Measurements from ENCODE around the gene HSPA1B.
"Not testable (repeated sequence)": the region's sequence is repeated elsewhere in the genome, so short reads cannot be mapped to it uniquely, and the experiment has no call there.

HSPA1B gene

DNA sequence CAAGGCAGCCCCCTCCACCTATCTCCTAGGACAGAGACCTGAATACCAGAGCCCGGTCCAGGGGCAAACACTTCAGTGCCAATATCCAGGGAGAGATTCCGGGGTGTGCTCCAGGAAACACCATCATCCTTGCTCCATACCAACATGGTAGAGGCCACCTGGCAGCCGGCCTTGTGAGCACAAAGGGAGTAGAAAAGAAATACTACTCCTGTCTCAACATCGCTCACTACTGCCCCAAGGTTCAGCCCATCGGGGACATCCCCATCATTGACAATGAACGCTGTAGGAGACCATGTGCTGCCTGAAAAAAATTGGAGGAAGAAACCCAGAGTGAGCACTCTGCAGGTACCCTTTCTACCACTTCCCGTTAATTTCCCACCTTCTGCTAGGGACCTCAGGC lies 33.6 kb downstream of the HSPA1B start:
- no peak for DNase-seq

DNA sequence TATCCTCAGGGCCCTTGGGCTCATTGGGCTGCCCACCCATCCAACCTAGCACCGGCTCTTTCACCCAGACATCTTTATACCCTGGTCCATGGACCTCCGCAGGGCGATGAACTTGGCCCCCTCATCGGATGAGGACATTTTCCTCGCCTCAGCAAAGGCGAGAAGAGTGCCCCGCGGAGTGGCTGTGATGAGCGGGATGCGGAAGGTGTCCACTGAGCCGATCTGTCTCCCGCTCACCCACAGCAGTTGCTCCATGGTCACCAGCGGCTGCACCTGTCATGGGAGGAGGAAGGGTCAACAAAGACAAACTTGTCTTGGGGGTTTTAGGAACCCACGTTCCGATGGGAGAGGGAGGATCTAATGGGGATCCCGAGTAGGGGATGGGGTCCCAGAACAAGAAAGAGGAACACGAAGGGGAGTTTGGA lies 34.4 kb downstream of the HSPA1B start:
- DNase-seq, result no peak

DNA sequence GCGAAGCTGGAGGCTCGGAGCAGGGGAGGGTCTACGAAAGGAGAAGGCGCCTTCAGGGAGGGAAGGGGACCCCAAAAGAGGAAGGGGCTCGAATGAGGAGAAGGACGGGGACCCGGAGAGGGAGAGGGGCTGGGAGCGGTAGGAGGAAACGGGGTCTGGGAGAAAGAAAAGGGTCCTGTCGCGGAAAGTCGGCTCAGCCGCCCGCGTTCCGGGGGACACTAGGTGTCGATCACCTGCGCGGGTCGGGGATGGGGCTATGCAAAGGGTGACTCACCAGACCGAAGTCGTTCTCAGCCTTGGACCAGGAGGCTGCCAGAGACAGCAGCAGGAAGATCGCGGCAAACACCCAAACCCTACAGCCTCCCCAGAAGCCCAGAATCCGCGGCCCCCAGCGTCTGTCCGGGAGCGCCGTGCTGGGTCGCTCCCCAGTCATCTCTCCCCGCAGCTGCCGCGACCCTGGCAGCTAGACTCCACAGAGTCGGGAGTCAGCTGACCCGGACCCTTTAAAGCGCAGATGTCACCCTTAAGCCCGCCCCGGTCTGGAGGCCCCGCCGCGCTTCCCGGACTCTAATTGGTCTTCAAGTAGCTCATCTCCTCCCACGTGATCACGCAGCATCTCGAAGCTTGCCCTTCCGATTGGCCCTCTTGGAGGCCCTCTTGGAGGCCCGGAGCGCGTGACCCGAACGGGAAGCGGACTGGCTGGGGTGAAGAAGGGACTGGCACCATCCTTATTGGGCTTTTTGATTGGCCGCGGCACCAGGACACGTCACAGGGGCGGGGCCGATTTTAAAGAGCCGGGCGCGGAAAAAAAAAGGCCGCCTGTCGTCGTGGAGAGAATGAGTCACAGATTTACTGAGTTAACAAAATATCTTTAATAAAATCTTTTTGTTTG lies 35.1 kb downstream of the HSPA1B start, which contains the start of gene NEU1:
NEU1 (minus strand) TSS at position 478 of the 892 bp plus-strand sequence; CDS start at position 433, 45 bp downstream.
- DNase-seq, result peak; percentile 99

DNA sequence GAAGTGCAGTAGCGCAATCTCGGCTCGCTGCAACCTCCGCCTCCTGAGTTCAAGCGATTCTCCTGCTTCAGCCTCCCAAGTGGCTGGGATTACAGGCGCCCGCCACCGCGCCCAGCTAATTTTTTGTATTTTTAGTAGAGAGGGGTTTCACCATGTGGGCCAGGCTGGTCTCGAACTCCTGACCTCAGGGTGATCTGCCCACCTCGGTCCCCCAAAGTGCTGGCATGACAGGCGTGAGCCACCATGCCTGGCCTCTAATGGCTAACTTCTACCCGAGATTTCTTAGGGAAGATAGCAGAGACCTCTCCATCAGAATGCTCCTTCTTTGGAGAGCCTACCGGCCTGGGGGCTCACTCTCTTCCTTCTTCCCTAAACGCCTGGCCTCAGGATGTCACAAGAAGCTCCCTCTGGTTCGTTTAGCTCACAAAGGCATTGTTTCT lies 36.6 kb downstream of the HSPA1B start:
- DNase-seq, result not testable (repeated sequence)

DNA sequence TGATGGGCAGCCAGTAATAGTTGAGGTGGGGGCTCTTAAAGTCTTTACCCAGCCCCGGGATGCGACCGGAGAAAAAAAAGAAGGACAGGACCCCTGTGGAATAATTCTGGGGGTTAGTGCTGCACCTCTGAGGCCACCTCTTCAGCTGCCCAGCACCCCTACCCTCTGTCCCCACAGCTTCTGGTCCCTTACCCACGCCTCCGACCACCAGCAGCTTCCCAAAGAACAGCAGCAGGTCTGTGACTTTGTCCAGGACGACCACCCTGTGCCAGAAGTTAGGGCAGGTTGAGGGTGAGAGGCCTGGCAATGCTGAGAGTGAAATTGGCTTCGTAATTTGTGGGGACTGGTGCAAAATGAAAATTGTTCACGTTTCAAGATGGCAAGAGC lies 37.3 kb downstream of the HSPA1B start:
- DNase-seq, result no peak

DNA sequence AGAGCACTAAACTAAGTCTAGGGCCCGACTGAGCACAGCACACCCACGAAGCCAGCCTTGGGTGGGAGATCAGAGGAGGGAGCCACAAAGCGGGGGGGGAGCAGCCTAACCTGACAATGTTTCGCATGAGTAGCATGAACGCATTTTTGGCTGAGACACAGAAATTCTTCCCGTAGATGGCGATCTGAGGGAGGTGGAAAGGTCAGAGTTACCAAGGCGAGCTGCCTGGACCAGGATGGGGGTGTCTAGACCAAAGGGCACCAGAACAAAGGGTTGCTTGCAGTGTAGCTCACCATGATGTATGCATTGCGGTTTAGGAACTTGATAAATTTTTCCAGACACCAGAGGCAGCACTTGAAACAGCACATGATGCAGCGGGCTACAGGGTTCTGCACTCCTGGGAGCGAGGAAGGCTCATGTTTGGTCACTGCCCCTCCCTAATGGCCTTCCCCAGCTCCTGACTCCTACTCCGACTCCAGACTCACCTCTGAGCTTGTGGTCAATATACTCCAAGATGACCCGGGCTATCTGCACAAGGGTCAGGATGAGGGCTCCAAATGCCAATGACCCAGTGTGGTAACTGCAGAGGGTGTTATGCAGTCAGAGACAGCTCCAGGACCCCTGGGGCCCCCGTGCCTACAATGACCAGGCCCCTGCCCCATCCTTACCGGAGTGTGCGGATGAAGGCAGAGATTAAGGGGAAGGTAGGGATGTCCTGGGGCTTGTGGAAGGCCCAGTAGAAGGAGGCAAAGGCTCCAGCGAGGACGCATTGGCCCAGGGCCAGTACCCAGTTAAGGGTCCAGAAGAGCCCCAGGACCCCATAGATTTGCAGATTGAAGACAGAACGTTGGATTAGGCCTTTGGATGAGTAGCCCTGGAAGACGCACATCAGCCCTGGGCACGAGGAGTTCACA lies 37.9 kb downstream of the HSPA1B start:
- no peak for DNase-seq

DNA sequence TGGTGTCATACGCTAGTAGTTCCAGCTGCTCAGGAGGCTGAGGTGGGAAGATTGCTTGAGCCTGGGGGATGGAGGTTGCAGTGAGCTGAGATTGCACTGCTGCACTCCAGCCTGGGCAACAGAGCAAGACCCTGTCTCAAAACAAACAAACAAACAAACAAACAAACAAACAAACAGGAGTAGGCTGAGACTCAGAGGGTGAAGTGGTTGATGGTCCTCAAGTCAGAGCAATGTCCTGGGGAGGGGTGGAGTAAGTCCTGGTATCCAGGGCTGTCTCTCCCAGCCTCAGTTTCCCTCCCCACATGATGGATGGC lies 41.1 kb downstream of the HSPA1B start:
- not testable (repeated sequence) for DNase-seq

DNA sequence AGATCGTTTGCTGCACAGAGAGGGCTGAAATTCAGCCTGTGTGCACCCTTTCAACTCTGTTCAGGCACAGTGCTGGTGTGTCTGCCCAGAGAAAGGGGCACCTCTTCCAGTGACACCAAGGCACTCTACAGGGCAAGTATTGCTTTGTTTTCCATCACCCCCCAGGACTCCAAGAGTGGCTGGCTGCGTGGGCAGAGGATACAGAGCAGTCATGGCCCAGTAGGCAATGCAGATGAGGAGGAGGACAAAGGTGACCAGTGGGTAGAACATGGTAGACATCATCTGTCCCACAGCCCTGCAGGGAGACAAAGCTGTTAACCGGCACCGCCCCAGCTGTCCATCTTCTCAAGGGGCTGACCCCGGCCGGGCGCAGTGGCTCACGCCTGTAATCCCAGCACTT lies 41.8 kb downstream of the HSPA1B start:
- DNase-seq, result no peak

DNA sequence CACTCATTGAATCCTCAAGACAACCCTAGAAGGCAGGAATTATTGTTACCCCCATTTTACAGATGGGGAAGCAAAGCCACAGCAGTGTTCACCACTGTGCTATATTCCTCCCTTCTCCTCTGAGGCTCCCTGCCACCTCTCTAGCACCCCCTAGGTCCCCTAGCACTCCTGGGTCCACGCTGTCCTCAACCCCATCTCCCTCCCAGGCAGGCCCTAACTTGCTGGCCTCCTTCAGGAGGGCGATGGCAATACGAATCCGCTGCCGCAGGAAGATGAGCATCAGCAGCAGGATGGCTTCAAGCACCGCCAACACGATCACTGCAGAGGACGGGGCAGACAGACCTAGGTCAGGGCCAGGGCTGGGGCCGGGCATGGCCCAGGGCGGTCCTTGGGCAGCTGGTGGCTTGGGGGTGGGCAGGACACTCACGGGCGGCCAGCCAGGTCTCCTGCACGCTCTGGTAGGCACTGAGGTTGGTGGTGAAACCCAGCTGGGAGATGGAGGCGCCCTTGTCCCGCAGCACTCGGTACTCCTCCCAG lies 42.9 kb downstream of the HSPA1B start:
- no peak for DNase-seq

DNA sequence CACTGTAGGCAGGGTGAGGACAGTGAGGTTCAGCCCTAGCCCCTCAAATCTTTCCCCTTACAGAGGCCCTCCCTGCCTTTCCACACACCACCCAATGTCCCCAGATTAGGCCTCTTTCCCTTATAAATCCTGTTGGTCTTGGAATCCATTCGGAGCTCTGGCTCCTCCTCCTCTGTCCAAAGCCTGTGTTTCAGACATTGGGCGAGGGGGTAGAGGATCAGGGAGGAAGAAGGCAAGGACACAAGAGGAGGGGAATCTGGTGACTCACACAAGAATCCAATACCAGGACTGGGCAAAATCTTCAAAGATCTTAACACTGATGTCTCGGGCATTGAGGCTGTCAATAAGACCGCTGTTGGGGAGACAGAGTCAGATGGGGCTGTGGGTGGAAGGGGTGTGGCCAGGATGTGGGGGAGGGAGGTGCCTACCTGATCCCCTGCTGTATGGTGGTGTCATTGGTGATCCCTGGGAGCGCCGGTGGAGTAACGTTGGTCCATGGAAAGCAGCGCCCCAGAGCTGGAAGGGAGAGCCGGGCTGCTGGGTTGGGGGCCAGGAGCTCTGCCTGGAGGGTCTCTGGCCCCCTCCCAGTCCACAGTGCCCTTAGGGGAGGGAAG lies 43.6 kb downstream of the HSPA1B start:
- DNase-seq, result no peak

DNA sequence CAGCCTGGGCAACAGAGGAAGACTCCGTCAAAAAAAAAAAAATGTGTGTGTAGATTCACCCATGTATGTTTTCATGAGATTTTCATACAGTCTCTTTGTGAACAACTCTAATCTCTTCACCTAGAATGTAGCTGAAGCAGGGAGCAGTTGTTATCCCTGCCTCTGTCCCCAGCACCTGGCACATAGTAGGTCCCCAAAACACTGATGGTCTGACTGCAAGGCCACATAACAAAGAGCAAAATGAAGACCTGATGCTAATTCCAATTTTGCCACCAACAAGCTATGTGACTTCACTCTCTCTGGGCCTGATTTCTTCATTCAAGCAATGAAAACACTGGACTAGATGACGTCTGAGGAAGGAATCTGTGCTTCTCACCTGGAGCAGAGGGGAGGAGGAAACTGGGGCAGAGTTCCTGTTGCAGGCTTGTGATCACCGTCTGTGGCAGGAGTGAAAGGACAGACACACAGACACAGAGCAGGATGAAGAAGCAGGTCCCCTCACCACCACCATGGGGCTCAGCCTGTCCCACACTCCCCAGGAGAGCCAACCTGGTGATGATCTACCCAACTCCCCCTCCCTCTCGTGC lies 46.6 kb downstream of the HSPA1B start:
- no peak for DNase-seq

DNA sequence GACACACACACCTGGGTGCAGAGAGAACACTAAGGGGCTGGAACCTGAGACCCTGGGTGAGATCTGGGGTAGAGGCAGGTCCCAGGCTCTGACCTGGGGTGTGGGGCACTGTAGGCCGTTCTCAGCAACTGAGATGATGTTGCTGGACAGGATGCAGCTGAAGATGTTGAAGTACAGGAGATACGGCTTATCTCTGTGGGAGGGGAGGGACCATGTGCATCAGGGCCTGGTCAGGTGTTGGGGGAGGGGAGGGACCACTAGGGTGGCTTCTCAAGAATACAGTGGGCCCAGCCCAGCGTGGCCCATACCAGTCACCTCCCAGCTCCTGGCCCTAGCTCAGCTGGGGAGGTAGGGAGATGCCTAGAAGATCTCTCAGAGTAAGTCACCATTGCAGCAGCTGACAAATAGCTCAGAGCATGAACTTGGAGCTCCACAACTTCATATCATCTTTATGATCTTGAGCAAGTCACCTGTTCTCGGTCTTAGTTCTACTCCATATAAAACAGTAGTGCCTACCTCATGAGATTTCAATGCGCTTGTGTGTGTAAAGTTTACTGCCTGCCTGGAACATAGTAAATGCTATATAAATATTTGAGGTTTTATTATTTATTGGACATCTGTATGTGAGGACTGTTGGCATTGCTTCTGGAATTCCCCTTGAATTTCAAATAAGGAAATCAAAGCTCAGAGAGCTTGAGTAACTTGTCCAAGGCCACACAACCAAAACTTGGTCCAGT lies 47.5 kb downstream of the HSPA1B start:
- no peak for DNase-seq

DNA sequence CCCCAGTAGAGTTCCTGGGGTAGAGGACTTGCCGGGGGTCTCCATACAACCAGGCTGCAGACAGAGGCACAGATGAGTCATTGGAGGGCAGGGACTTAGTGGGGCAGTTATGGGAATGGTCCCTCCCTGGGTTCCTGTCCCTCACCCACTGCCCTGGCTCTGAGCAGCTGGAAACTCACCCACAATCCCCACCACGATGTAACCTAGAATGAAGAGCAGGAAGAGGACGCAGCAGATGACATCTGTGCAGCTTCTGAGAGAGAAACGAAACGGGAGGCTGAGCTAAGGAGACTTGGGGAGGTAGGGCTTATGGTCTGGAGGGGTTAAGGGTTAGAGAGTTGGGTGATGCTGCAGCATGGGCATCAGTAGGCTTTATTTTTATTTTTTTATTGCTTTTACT lies 48.3 kb downstream of the HSPA1B start:
- DNase-seq, result no peak

DNA sequence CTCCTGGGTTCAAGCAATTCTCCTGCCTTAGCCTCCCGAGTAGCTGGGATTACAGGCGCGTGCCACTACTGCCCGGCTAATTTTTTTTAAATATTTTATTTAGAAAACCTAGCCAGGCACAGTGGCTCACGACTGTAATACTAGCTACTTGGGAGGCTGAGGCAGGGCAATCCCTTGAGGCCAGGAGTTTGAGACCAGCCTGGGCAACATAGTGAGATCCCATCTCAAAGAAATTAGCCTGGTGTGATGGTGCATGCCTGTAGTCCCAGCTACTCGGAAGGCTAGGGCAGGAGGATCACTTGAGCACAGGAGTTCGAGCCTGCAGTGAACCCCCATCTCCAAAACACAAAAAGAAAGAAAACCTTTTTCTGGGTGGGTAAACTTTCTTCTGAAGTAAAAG lies 48.8 kb downstream of the HSPA1B start:
- DNase-seq, result no peak

DNA sequence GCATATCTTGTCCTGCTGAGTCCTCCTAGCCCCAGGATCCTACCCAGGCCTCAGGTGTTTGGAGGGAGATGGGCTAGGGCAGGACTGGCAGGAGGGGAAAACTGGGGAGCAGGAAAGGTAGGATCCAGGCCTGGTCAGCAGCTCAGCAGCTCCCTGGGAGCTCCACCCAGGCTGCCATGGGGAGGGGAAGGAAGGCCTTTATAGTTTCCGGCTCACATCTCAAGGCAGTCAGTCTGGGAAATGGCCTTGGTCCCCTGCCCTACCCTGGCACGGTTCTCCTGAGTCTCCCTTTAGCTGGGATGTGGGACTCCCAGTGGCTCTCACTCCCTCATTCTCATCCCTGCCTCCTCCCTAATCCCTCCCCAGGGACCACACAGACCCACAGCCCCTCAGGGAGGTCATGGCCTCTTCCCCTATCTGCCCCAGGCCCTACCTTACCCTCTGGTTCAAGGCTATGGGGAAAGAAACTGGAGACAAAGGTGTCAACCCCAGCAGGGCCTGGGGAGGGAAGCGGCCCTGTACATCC lies 49.6 kb downstream of the HSPA1B start:
- no peak for DNase-seq

DNA sequence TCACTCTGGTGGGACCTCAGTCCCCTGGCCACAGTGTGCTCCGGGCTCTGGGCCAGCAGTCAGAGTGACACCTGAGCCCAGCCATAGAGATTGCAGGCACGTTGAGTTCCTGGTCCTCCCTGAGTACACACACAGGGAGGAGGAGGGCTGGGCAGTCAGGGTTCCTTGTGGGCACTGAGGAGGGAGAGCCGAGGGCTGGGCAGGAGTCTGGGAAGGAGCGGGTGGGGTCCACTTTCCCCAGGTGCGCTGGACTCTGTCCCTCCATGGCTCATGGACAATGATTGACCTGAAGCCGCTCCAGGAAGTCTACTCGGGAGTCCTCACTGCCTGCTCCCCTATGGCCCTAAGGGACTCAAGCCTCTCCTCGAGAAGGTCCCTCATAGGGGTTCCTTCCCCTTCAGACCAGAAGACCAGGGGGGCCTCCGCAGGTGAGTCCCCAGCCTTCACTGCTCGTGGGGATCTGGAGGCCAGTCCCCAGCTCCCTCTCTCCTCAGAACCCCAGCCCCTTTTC lies 50.2 kb downstream of the HSPA1B start:
- no peak for DNase-seq

DNA sequence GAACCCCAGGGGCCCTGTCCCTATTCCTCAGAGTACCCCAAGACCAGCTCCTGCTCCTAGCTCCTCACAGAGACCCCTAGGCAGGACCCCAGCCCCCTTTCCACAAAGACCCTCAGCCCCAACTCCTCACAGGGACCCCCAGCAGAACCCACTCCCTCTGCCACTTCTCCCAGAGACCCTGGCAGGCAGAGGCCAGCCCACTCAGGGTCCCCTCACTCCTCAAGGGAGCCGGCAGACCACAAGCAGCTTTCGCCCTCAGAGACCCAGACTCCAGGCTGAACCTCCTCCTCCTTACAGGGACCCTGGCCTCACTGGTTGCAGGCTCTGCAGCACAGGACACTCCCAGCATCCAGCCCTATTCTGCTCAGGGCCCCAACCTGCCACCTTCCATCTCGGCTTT lies 50.7 kb downstream of the HSPA1B start:
- DNase-seq, result no peak

DNA sequence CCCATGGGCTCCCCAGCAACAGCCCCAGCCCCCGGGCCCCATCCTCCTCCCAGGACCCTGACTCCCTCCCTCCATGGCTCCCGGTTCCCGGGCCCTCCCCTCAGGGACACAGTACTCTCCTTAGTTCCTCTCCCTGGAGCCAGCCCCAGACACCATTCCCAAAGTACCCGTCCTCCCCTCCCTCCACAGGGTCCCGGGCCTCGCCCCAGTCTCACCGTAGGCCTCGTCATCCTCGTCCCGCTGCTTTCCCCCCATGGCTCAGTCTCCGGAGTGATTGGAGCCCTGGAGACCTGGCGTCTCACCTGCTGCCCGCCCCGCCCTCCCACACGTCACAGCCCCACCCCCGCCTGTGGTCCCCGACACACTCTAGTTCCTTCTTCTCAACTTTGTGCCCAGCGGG lies 51.2 kb downstream of the HSPA1B start, which contains the start of gene SLC44A4:
SLC44A4 (minus strand) TSS at position 272 of the 400 bp plus-strand sequence; CDS start at position 255, 17 bp downstream.
- no peak for DNase-seq

DNA sequence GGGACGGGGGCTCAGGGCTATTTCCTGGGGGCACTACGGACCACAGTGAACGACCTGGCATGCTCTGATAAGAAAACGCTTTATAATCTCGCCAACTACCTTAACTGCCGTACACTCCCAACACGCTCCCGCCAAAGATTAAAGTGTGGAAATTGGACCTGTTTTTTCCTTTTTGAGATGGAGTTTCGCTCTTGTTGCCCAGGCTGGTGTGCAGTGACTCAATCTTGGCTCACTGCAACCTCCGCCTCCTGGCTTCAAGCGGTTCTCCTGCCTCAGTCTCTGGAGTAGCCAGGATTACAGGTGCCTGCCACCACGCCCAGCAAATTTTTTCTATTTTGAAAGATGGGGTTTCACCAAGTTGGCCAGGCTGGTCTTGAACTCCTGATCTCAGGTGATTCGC lies 51.6 kb downstream of the HSPA1B start:
- no peak for DNase-seq
